ENCODE data around the gene DSP. TPM values are rescaled to one million over a fixed set of nuclear protein-coding genes. Genes with fewer than 3 reads are reported as not detected.
A peak's percentile ranks its signal among the peaks of the same experiment; 100 is the strongest.

Gene DSP
- total and polyA plus RNA-seq, 2 experiments from 2014 or later: 16.8 to 43.7 TPM

DNA sequence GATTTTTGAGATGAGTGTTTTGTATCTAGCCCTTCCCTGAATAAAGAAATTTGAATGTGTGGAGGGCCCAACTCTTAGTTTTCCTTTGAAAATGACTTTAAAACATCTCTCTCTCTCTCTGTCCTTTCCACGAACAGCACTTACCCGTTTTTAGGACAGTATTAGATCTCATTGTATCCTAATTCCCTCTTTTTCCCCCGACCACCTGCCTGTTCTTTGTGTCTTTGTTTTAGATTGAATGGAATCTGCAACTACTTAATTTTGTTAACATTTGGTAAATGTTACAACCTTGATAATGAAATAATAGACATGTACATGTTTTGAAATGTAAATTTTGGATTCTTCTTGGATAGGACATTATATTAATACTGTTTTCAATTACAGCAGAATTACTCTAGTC is 3.1 kb downstream of the DSP start:
- Mint-ChIP-seq H3K27ac (no peak overlapping the region), H3K9me3 (no peaks in the 10 kb centered on the region), H3K4me3 (peak overlapping the region; percentile 68), H3K36me3 (ENCODE audit: low read depth) (peaks cover 3% of the 10 kb centered on the region), H3K27me3 (ENCODE audit: insufficient read depth, low read depth, poor library complexity) (peaks cover 15% of the 10 kb centered on the region), H3K4me1 (peaks cover 51% of the 10 kb centered on the region)
- Histone ChIP-seq H2AFZ (no peak overlapping the region), H3K4me2 (peak overlapping the region; percentile 86), H3K27me3 (ENCODE audit: insufficient read depth) (peaks cover 37% of the 10 kb centered on the region), H3K79me2 (replicated peaks; ENCODE audit: insufficient read depth) (peaks cover 24% of the 10 kb centered on the region), H4K20me1 (replicated peaks; ENCODE audit: insufficient read depth) (no peaks in the 10 kb centered on the region), H3K4me1 (ENCODE audit: insufficient read depth) (peaks cover 41% of the 10 kb centered on the region), H3K4me3 (peak overlapping the region; percentile 83; the same call in 1 of the 2 replicates), H3F3A (replicated peaks; ENCODE audit: low read depth) (no peaks in the 10 kb centered on the region), H3K9me2 (ENCODE audit: insufficient read depth) (no peaks in the 10 kb centered on the region), H3K27ac (ENCODE audit: low read depth) (no peak overlapping the region), H3K36me3 (ENCODE audit: insufficient read depth) (no peaks in the 10 kb centered on the region)
- ATAC-seq (no peak), DNase-seq (ENCODE audit: low spot score) (no peak)
- TF ChIP-seq JUNB (IDR thresholded peaks at IDR 0.05; ENCODE audit: unreplicated experiment): no peak
- no peak for TF ChIP-seq STAT1 (IDR thresholded peaks at IDR 0.05; ENCODE audit: unreplicated experiment)
- TF ChIP-seq, protein P1, sequence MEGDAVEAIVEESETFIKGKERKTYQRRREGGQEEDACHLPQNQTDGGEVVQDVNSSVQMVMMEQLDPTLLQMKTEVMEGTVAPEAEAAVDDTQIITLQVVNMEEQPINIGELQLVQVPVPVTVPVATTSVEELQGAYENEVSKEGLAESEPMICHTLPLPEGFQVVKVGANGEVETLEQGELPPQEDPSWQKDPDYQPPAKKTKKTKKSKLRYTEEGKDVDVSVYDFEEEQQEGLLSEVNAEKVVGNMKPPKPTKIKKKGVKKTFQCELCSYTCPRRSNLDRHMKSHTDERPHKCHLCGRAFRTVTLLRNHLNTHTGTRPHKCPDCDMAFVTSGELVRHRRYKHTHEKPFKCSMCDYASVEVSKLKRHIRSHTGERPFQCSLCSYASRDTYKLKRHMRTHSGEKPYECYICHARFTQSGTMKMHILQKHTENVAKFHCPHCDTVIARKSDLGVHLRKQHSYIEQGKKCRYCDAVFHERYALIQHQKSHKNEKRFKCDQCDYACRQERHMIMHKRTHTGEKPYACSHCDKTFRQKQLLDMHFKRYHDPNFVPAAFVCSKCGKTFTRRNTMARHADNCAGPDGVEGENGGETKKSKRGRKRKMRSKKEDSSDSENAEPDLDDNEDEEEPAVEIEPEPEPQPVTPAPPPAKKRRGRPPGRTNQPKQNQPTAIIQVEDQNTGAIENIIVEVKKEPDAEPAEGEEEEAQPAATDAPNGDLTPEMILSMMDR (conservative IDR thresholded peaks at IDR 0.05; ENCODE audit: low read depth in 2 of 2): no peak
- TF ChIP-seq CREB1 (CRISPR knock-in tag; IDR thresholded peaks at IDR 0.05; ENCODE audit: low read depth): no peak

DNA sequence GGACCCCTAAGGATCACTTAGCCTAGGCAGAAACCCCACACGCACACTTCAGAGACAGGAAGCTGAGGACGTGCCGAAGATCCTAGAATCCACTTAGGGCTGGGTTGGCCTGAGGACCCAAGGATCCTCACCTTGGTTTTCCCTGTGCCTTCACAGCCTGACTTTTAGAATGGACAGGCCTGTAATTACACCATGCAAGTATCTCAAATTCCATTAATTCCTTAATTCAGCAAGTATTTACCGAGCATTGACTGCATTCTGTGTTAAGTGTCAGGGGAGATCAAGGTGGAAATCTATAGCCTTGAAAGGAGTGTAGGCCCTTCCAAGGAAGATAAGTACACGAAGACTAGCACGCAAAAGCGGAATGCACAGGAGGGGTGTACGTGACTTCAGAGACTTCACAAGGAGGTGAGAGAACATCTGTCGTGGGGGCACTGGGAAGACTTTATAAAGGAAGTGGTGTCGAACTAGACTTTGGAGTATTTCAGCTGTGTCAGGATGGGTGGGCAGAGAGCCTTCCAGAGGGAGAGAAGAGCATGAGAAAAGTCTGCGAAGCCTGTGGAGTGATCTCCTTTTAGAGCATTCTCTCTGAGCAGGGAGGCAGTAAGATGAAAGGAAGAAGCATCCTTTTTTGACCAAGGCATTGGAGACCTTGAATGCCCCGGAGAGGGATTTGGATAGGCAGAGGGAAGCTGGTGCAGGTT is 4.0 kb downstream of the DSP start:
- Histone ChIP-seq H4K20me1 (replicated peaks; ENCODE audit: insufficient read depth) (no peaks in the 10 kb centered on the region), H3F3A (replicated peaks; ENCODE audit: low read depth) (no peaks in the 10 kb centered on the region), H2AFZ (no peak overlapping the region), H3K27ac (ENCODE audit: low read depth) (no peak overlapping the region), H3K4me2 (no peak overlapping the region; the same call in 1 of the 2 replicates), H3K9me2 (ENCODE audit: insufficient read depth) (no peaks in the 10 kb centered on the region), H3K4me1 (ENCODE audit: insufficient read depth) (peaks cover 41% of the 10 kb centered on the region), H3K79me2 (replicated peaks; ENCODE audit: insufficient read depth) (peaks cover 24% of the 10 kb centered on the region), H3K36me3 (ENCODE audit: insufficient read depth) (no peaks in the 10 kb centered on the region), H3K27me3 (ENCODE audit: insufficient read depth) (peaks cover 28% of the 10 kb centered on the region), H3K4me3 (no peak overlapping the region)
- no peaks in the 10 kb centered on the region for H3K9me3 Mint-ChIP-seq
- ATAC-seq: no peak
- peaks cover 46% of the 10 kb centered on the region for H3K4me1 Mint-ChIP-seq
- peaks cover 3% of the 10 kb centered on the region for H3K36me3 Mint-ChIP-seq (ENCODE audit: low read depth)
- H3K4me3 Mint-ChIP-seq: no peak overlapping the region; the same call in 2 of the 3 replicates
- peaks cover 7% of the 10 kb centered on the region for H3K27me3 Mint-ChIP-seq (ENCODE audit: insufficient read depth, low read depth, poor library complexity)
- H3K27ac Mint-ChIP-seq: no peak overlapping the region
- DNase-seq (ENCODE audit: low spot score): peak; percentile 34
- TF ChIP-seq NANOG (IDR thresholded peaks at IDR 0.05; ENCODE audit: borderline replicate concordance) (no peak), JUNB (IDR thresholded peaks at IDR 0.05; ENCODE audit: unreplicated experiment) (no peak), ZNF331 (CRISPR knock-in tag; IDR thresholded peaks at IDR 0.05; ENCODE audit: low read depth) (no peak), POLR2AphosphoS5 (IDR thresholded peaks at IDR 0.05; ENCODE audit: low read depth) (no peak)
- TF ChIP-seq, protein P2, sequence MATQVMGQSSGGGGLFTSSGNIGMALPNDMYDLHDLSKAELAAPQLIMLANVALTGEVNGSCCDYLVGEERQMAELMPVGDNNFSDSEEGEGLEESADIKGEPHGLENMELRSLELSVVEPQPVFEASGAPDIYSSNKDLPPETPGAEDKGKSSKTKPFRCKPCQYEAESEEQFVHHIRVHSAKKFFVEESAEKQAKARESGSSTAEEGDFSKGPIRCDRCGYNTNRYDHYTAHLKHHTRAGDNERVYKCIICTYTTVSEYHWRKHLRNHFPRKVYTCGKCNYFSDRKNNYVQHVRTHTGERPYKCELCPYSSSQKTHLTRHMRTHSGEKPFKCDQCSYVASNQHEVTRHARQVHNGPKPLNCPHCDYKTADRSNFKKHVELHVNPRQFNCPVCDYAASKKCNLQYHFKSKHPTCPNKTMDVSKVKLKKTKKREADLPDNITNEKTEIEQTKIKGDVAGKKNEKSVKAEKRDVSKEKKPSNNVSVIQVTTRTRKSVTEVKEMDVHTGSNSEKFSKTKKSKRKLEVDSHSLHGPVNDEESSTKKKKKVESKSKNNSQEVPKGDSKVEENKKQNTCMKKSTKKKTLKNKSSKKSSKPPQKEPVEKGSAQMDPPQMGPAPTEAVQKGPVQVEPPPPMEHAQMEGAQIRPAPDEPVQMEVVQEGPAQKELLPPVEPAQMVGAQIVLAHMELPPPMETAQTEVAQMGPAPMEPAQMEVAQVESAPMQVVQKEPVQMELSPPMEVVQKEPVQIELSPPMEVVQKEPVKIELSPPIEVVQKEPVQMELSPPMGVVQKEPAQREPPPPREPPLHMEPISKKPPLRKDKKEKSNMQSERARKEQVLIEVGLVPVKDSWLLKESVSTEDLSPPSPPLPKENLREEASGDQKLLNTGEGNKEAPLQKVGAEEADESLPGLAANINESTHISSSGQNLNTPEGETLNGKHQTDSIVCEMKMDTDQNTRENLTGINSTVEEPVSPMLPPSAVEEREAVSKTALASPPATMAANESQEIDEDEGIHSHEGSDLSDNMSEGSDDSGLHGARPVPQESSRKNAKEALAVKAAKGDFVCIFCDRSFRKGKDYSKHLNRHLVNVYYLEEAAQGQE (IDR thresholded peaks at IDR 0.05; ENCODE audit: unreplicated experiment): no peak
- TF ChIP-seq, protein P3, sequence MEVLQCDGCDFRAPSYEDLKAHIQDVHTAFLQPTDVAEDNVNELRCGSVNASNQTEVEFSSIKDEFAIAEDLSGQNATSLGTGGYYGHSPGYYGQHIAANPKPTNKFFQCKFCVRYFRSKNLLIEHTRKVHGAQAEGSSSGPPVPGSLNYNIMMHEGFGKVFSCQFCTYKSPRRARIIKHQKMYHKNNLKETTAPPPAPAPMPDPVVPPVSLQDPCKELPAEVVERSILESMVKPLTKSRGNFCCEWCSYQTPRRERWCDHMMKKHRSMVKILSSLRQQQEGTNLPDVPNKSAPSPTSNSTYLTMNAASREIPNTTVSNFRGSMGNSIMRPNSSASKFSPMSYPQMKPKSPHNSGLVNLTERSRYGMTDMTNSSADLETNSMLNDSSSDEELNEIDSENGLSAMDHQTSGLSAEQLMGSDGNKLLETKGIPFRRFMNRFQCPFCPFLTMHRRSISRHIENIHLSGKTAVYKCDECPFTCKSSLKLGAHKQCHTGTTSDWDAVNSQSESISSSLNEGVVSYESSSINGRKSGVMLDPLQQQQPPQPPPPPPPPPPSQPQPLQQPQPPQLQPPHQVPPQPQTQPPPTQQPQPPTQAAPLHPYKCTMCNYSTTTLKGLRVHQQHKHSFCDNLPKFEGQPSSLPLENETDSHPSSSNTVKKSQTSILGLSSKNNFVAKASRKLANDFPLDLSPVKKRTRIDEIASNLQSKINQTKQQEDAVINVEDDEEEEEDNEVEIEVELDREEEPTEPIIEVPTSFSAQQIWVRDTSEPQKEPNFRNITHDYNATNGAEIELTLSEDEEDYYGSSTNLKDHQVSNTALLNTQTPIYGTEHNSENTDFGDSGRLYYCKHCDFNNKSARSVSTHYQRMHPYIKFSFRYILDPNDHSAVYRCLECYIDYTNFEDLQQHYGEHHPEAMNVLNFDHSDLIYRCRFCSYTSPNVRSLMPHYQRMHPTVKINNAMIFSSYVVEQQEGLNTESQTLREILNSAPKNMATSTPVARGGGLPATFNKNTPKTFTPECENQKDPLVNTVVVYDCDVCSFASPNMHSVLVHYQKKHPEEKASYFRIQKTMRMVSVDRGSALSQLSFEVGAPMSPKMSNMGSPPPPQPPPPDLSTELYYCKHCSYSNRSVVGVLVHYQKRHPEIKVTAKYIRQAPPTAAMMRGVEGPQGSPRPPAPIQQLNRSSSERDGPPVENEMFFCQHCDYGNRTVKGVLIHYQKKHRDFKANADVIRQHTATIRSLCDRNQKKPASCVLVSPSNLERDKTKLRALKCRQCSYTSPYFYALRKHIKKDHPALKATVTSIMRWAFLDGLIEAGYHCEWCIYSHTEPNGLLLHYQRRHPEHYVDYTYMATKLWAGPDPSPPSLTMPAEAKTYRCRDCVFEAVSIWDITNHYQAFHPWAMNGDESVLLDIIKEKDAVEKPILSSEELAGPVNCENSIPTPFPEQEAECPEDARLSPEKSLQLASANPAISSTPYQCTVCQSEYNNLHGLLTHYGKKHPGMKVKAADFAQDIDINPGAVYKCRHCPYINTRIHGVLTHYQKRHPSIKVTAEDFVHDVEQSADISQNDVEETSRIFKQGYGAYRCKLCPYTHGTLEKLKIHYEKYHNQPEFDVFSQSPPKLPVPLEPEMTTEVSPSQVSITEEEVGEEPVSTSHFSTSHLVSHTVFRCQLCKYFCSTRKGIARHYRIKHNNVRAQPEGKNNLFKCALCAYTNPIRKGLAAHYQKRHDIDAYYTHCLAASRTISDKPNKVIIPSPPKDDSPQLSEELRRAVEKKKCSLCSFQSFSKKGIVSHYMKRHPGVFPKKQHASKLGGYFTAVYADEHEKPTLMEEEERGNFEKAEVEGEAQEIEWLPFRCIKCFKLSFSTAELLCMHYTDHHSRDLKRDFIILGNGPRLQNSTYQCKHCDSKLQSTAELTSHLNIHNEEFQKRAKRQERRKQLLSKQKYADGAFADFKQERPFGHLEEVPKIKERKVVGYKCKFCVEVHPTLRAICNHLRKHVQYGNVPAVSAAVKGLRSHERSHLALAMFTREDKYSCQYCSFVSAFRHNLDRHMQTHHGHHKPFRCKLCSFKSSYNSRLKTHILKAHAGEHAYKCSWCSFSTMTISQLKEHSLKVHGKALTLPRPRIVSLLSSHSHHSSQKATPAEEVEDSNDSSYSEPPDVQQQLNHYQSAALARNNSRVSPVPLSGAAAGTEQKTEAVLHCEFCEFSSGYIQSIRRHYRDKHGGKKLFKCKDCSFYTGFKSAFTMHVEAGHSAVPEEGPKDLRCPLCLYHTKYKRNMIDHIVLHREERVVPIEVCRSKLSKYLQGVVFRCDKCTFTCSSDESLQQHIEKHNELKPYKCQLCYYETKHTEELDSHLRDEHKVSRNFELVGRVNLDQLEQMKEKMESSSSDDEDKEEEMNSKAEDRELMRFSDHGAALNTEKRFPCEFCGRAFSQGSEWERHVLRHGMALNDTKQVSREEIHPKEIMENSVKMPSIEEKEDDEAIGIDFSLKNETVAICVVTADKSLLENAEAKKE (CRISPR knock-in tag; IDR thresholded peaks at IDR 0.05): no peak

All from GM23338 (cell line).